Naive thymus-derived CD8-positive, alpha-beta T cell (primary cell): ENCODE data around the gene CCDC93. TPM values are rescaled to one million over a fixed set of nuclear protein-coding genes. Genes with fewer than 3 reads are reported as not detected.
A peak's percentile ranks its signal among the peaks of the same experiment; 100 is the strongest.

Experiments
- ATAC-seq, 2 donors: fragments of 150-1000 bp; cut with Tn5 transposase in 1 of 2; sonication (Bioruptor Pico), chemical (Tn5 transposase) in 1 of 2; 1 replicate in 1 of 2; 2 replicates in 1 of 2; pipeline ENCODE4 v1.10.0; 2021; ENCODE audit warnings: mild to moderate bottlenecking in 2 of 2, moderate library complexity in 2 of 2
- POLR2A ChIA-PET: fragments of 350-600 bp; sonication (Branson Sonifier 250); formaldehyde crosslinking; loops from one replicate; lab custom pipeline; 2021; ENCODE audit warnings: antibody characterized with exemption; lab: Charles Lee
- DNase-seq, 10 donors: peaks; one replicate each; pipeline versions ENCODE4 v3.0.0 to v3.0.0-alpha.2; 2020 to 2022
- H3K27ac Mint-ChIP-seq, 10 donors: one replicate each; pipeline ENCODE4 v1.8.0; 2020 to 2022; ENCODE audit warnings: mild to moderate bottlenecking in 10 of 10, mixed read lengths in 10 of 10, moderate library complexity in 4 of 10, inconsistent platforms in 1 of 10
- H3K27me3 Mint-ChIP-seq, 5 donors: one replicate each; pipeline ENCODE4 v1.8.0; 2021 to 2022; ENCODE audit warnings: mixed read lengths in 5 of 5
- H3K36me3 Mint-ChIP-seq, 3 donors: one replicate each; pipeline ENCODE4 v1.8.0; 2020 to 2022; ENCODE audit warnings: mixed read lengths in 3 of 3, mild to moderate bottlenecking in 2 of 3, inconsistent platforms in 1 of 3
- H3K4me1 Mint-ChIP-seq, 4 donors: one replicate each; pipeline ENCODE4 v1.8.0; 2021 to 2022; ENCODE audit warnings: mixed read lengths in 4 of 4
- H3K4me3 Mint-ChIP-seq, 10 donors: one replicate each; pipeline ENCODE4 v1.8.0; 2020 to 2022; ENCODE audit warnings: mild to moderate bottlenecking in 10 of 10, mixed read lengths in 10 of 10, moderate library complexity in 6 of 10, inconsistent platforms in 1 of 10
- H3K9me3 Mint-ChIP-seq, 9 donors: one replicate each; pipeline ENCODE4 v1.8.0; 2020 to 2022; ENCODE audit warnings: mixed read lengths in 9 of 9, mild to moderate bottlenecking in 3 of 9, inconsistent platforms in 1 of 9, moderate library complexity in 1 of 9
- polyA plus RNA-seq, 3 donors: library from polyadenylated mRNA; unstranded; fragments of 300-500 nt; fragmentation: Illumina TruSeq; gene quantifications; one replicate each; pipeline ENCODE4 v1.2.3, GENCODE V29; 2021
- total RNA-seq, 8 experiments: library from RNA in 2 of 8; stranded (reverse) in 2 of 8; gene quantifications; one replicate each; pipeline ENCODE4 v1.2.3 and lab custom pipeline; 2021 to 2026

Gene CCDC93
- total and polyA plus RNA-seq, 5 experiments from 2014 or later: 2.7 to 72.7 (median 6.4) TPM

GRCh38 chr2:118053681-118054080 is 39.8 kb upstream of the CCDC93 start:
- POLR2A ChIA-PET: no interaction called here
- H3K27ac Mint-ChIP-seq: no peak overlapping the region

GRCh38 chr2:118052474-118052873 is 38.6 kb upstream of the CCDC93 start:
- H3K27ac Mint-ChIP-seq: no peak overlapping the region
- ATAC-seq (no peak), DNase-seq (no peak)
- no peaks in the 10 kb centered on the region for H3K9me3 Mint-ChIP-seq
- no peak overlapping the region for H3K4me3 Mint-ChIP-seq
- H3K36me3 Mint-ChIP-seq: no peaks in the 10 kb centered on the region
- H3K27me3 Mint-ChIP-seq: peaks cover 26 to 94% (median 42%) of the 10 kb centered on the region in 5 donors
- H3K4me1 Mint-ChIP-seq: peaks cover 0 to 23% (median 0%) of the 10 kb centered on the region in 4 donors
- POLR2A ChIA-PET: no interaction called here

More at GRCh38 chr2:118053681-118054080, 39.8 kb upstream of the CCDC93 start:
- ATAC-seq (no peak), DNase-seq (no peak)
- Mint-ChIP-seq H3K4me3 (no peak overlapping the region), H3K27me3 (peaks cover 20 to 91% (median 45%) of the 10 kb centered on the region in 5 donors), H3K4me1 (peaks cover 0 to 23% (median 0%) of the 10 kb centered on the region in 4 donors), H3K36me3 (no peaks in the 10 kb centered on the region), H3K9me3 (no peaks in the 10 kb centered on the region)

GRCh38 chr2:118051826-118052358 is 38.0 kb upstream of the CCDC93 start:
- peaks cover 0 to 20% (median 0%) of the 10 kb centered on the region in 4 donors for H3K4me1 Mint-ChIP-seq
- DNase-seq (no peak), ATAC-seq (no peak)
- no peaks in the 10 kb centered on the region for H3K36me3 Mint-ChIP-seq
- H3K27ac Mint-ChIP-seq: no peak overlapping the region
- H3K4me3 Mint-ChIP-seq: no peak overlapping the region
- POLR2A ChIA-PET: no interaction called here
- no peaks in the 10 kb centered on the region for H3K9me3 Mint-ChIP-seq
- peaks cover 26 to 94% (median 41%) of the 10 kb centered on the region in 5 donors for H3K27me3 Mint-ChIP-seq

- no peak for DNase-seq
- POLR2A ChIA-PET: no interaction called here
- no peak overlapping the region for H3K4me3 Mint-ChIP-seq
- H3K27ac Mint-ChIP-seq: no peak overlapping the region
- no peaks in the 10 kb centered on the region for H3K9me3 Mint-ChIP-seq
- no peak for ATAC-seq
- H3K27me3 Mint-ChIP-seq: peaks cover 32 to 89% (median 41%) of the 10 kb centered on the region in 5 donors
- H3K36me3 Mint-ChIP-seq: no peaks in the 10 kb centered on the region
- peaks cover 0 to 13% (median 0%) of the 10 kb centered on the region in 4 donors for H3K4me1 Mint-ChIP-seq
These were observed 37.1 kb upstream of the CCDC93 start for GRCh38 chr2:118050974-118051373.

- H3K4me1 Mint-ChIP-seq: peaks cover 0 to 7% (median 0%) of the 10 kb centered on the region in 4 donors
- peaks cover 31 to 83% (median 38%) of the 10 kb centered on the region in 5 donors for H3K27me3 Mint-ChIP-seq
- no peaks in the 10 kb centered on the region for H3K9me3 Mint-ChIP-seq
- no peak for DNase-seq
- no peak overlapping the region for H3K4me3 Mint-ChIP-seq
- no peak for ATAC-seq
- POLR2A ChIA-PET: no interaction called here
- H3K27ac Mint-ChIP-seq: no peak overlapping the region
- no peaks in the 10 kb centered on the region for H3K36me3 Mint-ChIP-seq
These were observed 36.5 kb upstream of the CCDC93 start for GRCh38 chr2:118050386-118050785.

GRCh38 chr2:118049816-118050140 is 35.9 kb upstream of the CCDC93 start:
- H3K4me3 Mint-ChIP-seq: no peak overlapping the region
- no peaks in the 10 kb centered on the region for H3K36me3 Mint-ChIP-seq
- no peak overlapping the region for H3K27ac Mint-ChIP-seq
- no peaks in the 10 kb centered on the region for H3K9me3 Mint-ChIP-seq
- DNase-seq (no peak), ATAC-seq (no peak)
- POLR2A ChIA-PET: no interaction called here
- H3K27me3 Mint-ChIP-seq: peaks cover 25 to 80% (median 38%) of the 10 kb centered on the region in 5 donors
- H3K4me1 Mint-ChIP-seq: peaks cover 0 to under 1% (median 0%) of the 10 kb centered on the region in 4 donors

GRCh38 chr2:118049140-118049815 is 35.4 kb upstream of the CCDC93 start:
- no peak overlapping the region for H3K4me3 Mint-ChIP-seq
- peaks cover 27 to 82% (median 41%) of the 10 kb centered on the region in 5 donors for H3K27me3 Mint-ChIP-seq
- ATAC-seq (no peak), DNase-seq (no peak)
- no peaks in the 10 kb centered on the region for H3K4me1 Mint-ChIP-seq
- H3K27ac Mint-ChIP-seq: no peak overlapping the region
- POLR2A ChIA-PET: no interaction called here
- no peaks in the 10 kb centered on the region for H3K9me3 Mint-ChIP-seq
- no peaks in the 10 kb centered on the region for H3K36me3 Mint-ChIP-seq

- H3K36me3 Mint-ChIP-seq: no peaks in the 10 kb centered on the region
- POLR2A ChIA-PET: no interaction called here
- ATAC-seq (no peak), DNase-seq (no peak)
- no peak overlapping the region for H3K27ac Mint-ChIP-seq
- H3K4me1 Mint-ChIP-seq: no peaks in the 10 kb centered on the region
- H3K27me3 Mint-ChIP-seq: peaks cover 34 to 85% (median 44%) of the 10 kb centered on the region in 5 donors
- H3K9me3 Mint-ChIP-seq: no peaks in the 10 kb centered on the region
- H3K4me3 Mint-ChIP-seq: no peak overlapping the region
These were observed 34.5 kb upstream of the CCDC93 start for GRCh38 chr2:118048401-118048800.

- no peak for DNase-seq
- H3K9me3 Mint-ChIP-seq: no peaks in the 10 kb centered on the region
- peaks cover 38 to 85% (median 44%) of the 10 kb centered on the region in 5 donors for H3K27me3 Mint-ChIP-seq
- ATAC-seq: no peak
- H3K36me3 Mint-ChIP-seq: no peaks in the 10 kb centered on the region
- POLR2A ChIA-PET: interaction anchor here (1.0 kb wide), 1 partner anchor 176 kb away, joined by 3 read pairs; no protein-coding TSS in a partner anchor
- no peak overlapping the region for H3K27ac Mint-ChIP-seq
- H3K4me3 Mint-ChIP-seq: no peak overlapping the region
- H3K4me1 Mint-ChIP-seq: no peaks in the 10 kb centered on the region
These were observed 33.5 kb upstream of the CCDC93 start for GRCh38 chr2:118047380-118047826.

- no peak overlapping the region for H3K4me3 Mint-ChIP-seq
These were observed 32.9 kb upstream of the CCDC93 start for GRCh38 chr2:118046634-118047210.

GRCh38 chr2:118045286-118045685 is 31.4 kb upstream of the CCDC93 start:
- Mint-ChIP-seq H3K27me3 (peaks cover 37 to 85% (median 57%) of the 10 kb centered on the region in 5 donors), H3K4me1 (no peaks in the 10 kb centered on the region), H3K36me3 (no peaks in the 10 kb centered on the region), H3K4me3 (no peak overlapping the region), H3K27ac (no peak overlapping the region), H3K9me3 (no peaks in the 10 kb centered on the region)
- DNase-seq (no peak), ATAC-seq (no peak)
- POLR2A ChIA-PET: no interaction called here

More at GRCh38 chr2:118046634-118047210, 32.9 kb upstream of the CCDC93 start:
- Mint-ChIP-seq H3K27me3 (peaks cover 40 to 85% (median 46%) of the 10 kb centered on the region in 5 donors), H3K9me3 (no peaks in the 10 kb centered on the region), H3K36me3 (no peaks in the 10 kb centered on the region), H3K27ac (no peak overlapping the region), H3K4me1 (no peaks in the 10 kb centered on the region)
- peak in 3 of 10 donors; percentile 31 to 37 (median 37) for DNase-seq
- POLR2A ChIA-PET: interaction anchor here (1.0 kb wide), 1 partner anchor 177 kb away, joined by 3 read pairs; no protein-coding TSS in a partner anchor
- ATAC-seq: no peak

- no peak overlapping the region for H3K27ac Mint-ChIP-seq
- POLR2A ChIA-PET: no interaction called here
- DNase-seq (no peak), ATAC-seq (no peak)
- H3K9me3 Mint-ChIP-seq: no peaks in the 10 kb centered on the region
- H3K4me1 Mint-ChIP-seq: no peaks in the 10 kb centered on the region
- H3K4me3 Mint-ChIP-seq: no peak overlapping the region
- no peaks in the 10 kb centered on the region for H3K36me3 Mint-ChIP-seq
- H3K27me3 Mint-ChIP-seq: peaks cover 36 to 85% (median 59%) of the 10 kb centered on the region in 5 donors
These were observed 31.0 kb upstream of the CCDC93 start for GRCh38 chr2:118044854-118045253.

GRCh38 chr2:118044103-118044716 is 30.3 kb upstream of the CCDC93 start:
- Mint-ChIP-seq H3K9me3 (no peaks in the 10 kb centered on the region), H3K4me1 (no peaks in the 10 kb centered on the region), H3K27ac (peak overlapping the region in 2 of 10 donors; percentile 2 to 22), H3K27me3 (peaks cover 36 to 85% (median 59%) of the 10 kb centered on the region in 5 donors), H3K36me3 (no peaks in the 10 kb centered on the region), H3K4me3 (no peak overlapping the region)
- DNase-seq (no peak), ATAC-seq (no peak)
- POLR2A ChIA-PET: no interaction called here
